Measurements from ENCODE around the gene PPP2R5B. TPM values are rescaled to one million over a fixed set of nuclear protein-coding genes. Genes with fewer than 3 reads are reported as not detected.
A peak's percentile ranks its signal among the peaks of the same experiment; 100 is the strongest.
"Not testable (repeated sequence)": the region's sequence is repeated elsewhere in the genome, so short reads cannot be mapped to it uniquely, and the experiment has no call there.

Gene PPP2R5B
- total RNA-seq, 1 donor from 2014 or later: 12.6 TPM

- Mint-ChIP-seq H3K4me3 (peak overlapping the region; percentile 80), H3K27ac (peak overlapping the region; percentile 84), H3K36me3 (ENCODE audit: low read depth) (no peaks in the 10 kb centered on the region), H3K4me1 (peaks cover 34% of the 10 kb centered on the region), H3K27me3 (no peaks in the 10 kb centered on the region), H3K9me3 (no peaks in the 10 kb centered on the region)
- no peak for DNase-seq
- intact Hi-C loops (cut with micrococcal nuclease): loop anchor here (5.0 kb wide), 2 partner anchors 42 to 48 kb away; partner anchors contain the start of genes ARL2 and PPP2R5B
- ChIA-PET CTCF (no interaction called here), POLR2A (interaction anchor here (0.6 to 1.4 kb wide), 7 partner anchors 9 to 701 kb away, joined by 4 to 13 read pairs (median 8); partner anchors contain the start of genes BATF2 and POLA2)
- ATAC-seq (ENCODE audit: low read depth): peak; percentile 54
- no peak for TF ChIP-seq CTCF (IDR thresholded peaks at IDR 0.05)
These were observed 46.3 kb downstream of the PPP2R5B start for GRCh38 chr11:64970731-64971151.

- ChIA-PET CTCF (interaction anchor here (0.7 to 1.3 kb wide), 3 partner anchors 25 to 146 kb away, joined by 3 read pairs; partner anchors contain the start of genes BATF2 and ZNHIT2), POLR2A (interaction anchor here (0.6 to 1.4 kb wide), 10 partner anchors 10 to 700 kb away, joined by 3 to 13 read pairs (median 6); partner anchors contain the start of genes BATF2 and POLA2)
- peaks cover 34% of the 10 kb centered on the region for H3K4me1 Mint-ChIP-seq
- H3K27me3 Mint-ChIP-seq: no peaks in the 10 kb centered on the region
- peak; percentile 83 for DNase-seq
- TF ChIP-seq CTCF (IDR thresholded peaks at IDR 0.05): no peak
- intact Hi-C loops (cut with micrococcal nuclease): loop anchor here (5.0 kb wide), 2 partner anchors 41 to 49 kb away; partner anchors contain the start of genes ARL2 and PPP2R5B
- no peaks in the 10 kb centered on the region for H3K36me3 Mint-ChIP-seq (ENCODE audit: low read depth)
- H3K27ac Mint-ChIP-seq: peak within 1 kb of the TSS; percentile 84
- H3K4me3 Mint-ChIP-seq: peak within 1 kb of the TSS; percentile 80
- ATAC-seq (ENCODE audit: low read depth): peak; percentile 77
- H3K9me3 Mint-ChIP-seq: no peaks in the 10 kb centered on the region
These were observed 47.1 kb downstream of the PPP2R5B start, which contains the start of gene MAJIN for GRCh38 chr11:64971421-64972233. MAJIN (minus strand) TSS chr11:64972108; CDS start chr11:64959405, 12,703 bp downstream.

DNA sequence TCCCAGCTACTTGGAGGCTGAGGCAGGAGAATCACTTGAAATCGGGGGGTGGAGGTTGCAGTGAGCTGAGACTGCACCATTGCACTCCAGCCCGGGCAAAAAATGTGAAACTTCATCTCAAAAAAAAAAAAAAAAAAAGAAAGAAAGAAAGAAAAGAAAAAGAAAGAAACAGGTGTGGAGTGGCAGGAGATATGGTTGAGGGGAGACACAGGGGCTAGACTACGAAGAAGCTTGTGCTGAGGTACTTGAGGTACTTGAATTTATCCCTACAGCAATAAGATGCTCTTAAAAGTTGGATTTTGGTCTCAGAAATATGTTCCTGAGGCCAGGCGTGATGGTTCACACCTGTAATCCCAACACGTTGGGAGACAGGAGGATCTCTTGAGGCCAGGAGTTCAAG is 49.6 kb downstream of the PPP2R5B start:
- H3K4me1 Mint-ChIP-seq: peaks cover 37% of the 10 kb centered on the region
- intact Hi-C loops (cut with micrococcal nuclease): loop anchor here (5.0 kb wide), 2 partner anchors 38 to 52 kb away; partner anchors contain the start of genes ARL2 and PPP2R5B
- no peak for DNase-seq
- no peak for ATAC-seq (ENCODE audit: low read depth)
- no peak for TF ChIP-seq CTCF (IDR thresholded peaks at IDR 0.05)
- H3K9me3 Mint-ChIP-seq: no peaks in the 10 kb centered on the region
- H3K4me3 Mint-ChIP-seq: no peak overlapping the region
- H3K27ac Mint-ChIP-seq: peak overlapping the region; percentile 65
- ChIA-PET POLR2A (no interaction called here), CTCF (no interaction called here)
- H3K36me3 Mint-ChIP-seq (ENCODE audit: low read depth): no peaks in the 10 kb centered on the region
- H3K27me3 Mint-ChIP-seq: no peaks in the 10 kb centered on the region

DNA sequence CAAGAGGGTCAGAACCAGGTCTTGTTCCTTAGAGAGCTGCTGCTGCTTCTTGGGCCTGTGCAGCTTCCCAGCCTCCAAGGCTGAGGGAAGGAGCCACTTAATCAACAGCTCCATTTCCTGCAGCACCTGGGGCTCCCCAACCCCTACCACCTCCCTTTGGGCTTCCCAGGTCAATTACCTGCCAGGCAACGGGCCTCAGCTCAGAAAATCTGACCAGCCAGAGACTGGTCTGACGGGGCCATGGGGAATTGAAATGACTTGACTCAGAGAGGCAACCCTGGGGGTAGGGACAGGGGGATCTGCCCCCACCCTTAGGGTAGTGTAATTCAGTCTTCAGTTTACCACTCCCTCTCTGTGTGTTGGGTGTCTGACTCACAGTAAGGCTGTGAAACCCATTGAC is 52.2 kb downstream of the PPP2R5B start:
- DNase-seq (no peak), ATAC-seq (ENCODE audit: low read depth) (no peak)
- no peaks in the 10 kb centered on the region for H3K36me3 Mint-ChIP-seq (ENCODE audit: low read depth)
- H3K4me3 Mint-ChIP-seq: no peak overlapping the region
- H3K27me3 Mint-ChIP-seq: no peaks in the 10 kb centered on the region
- no peak for TF ChIP-seq CTCF (IDR thresholded peaks at IDR 0.05)
- intact Hi-C loops (cut with micrococcal nuclease): no loop called here
- ChIA-PET CTCF (no interaction called here), POLR2A (no interaction called here)
- no peak overlapping the region for H3K27ac Mint-ChIP-seq
- H3K9me3 Mint-ChIP-seq: no peaks in the 10 kb centered on the region
- peaks cover 26% of the 10 kb centered on the region for H3K4me1 Mint-ChIP-seq

DNA sequence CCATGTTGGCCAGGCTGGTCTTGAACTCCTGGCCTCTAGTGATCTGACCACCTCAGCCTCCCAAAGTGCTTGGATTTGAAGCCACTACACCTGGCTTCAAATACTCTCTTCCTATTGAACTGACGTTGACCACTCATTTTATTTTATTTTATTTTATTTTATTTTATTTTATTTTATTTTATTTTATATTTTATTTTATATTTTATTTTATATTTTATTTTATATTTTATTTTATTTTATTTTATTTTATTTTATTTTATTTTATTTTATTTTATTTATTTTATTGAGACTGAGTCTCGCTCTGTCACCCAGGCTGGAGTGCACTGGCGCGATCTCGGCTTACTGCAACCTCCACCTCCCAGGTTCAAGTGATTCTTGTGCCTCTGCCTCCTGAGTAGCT is 58.9 kb downstream of the PPP2R5B start:
- H3K27me3 Mint-ChIP-seq; DNase-seq; ATAC-seq (ENCODE audit: low read depth); H3K9me3 Mint-ChIP-seq; POLR2A ChIA-PET; CTCF ChIA-PET; intact Hi-C loops (cut with micrococcal nuclease); H3K36me3 Mint-ChIP-seq (ENCODE audit: low read depth); H3K4me3 Mint-ChIP-seq: not testable (repeated sequence)
- Mint-ChIP-seq H3K4me1 (peaks cover 38% of the 10 kb centered on the region), H3K27ac (peak overlapping the region; percentile 24)

Other genes with a start within 250 kb of the PPP2R5B start
- 0.54 and 0.73 TPM in 2 replicates for gene NRXN2, start 201.5 kb upstream of the PPP2R5B start, total RNA-seq
- gene RASGRP2, start 180.5 kb upstream of the PPP2R5B start, total RNA-seq: 165 and 177 TPM in 2 replicates
- 3.2 and 4.8 TPM in 2 replicates for gene PYGM, start 164.7 kb upstream of the PPP2R5B start, total RNA-seq
- 640 and 687 TPM in 2 replicates for gene SF1, start 146.1 kb upstream of the PPP2R5B start, total RNA-seq
- 69.1 and 73.6 TPM in 2 replicates for gene MAP4K2, start 121.5 kb upstream of the PPP2R5B start, total RNA-seq
- gene MEN1, start 114.1 kb upstream of the PPP2R5B start, total RNA-seq: 35.1 and 44.6 TPM in 2 replicates
- gene CDC42BPG, start 80.0 kb upstream of the PPP2R5B start, total RNA-seq: 2.2 and 3.7 TPM in 2 replicates
- gene EHD1, start 46.1 kb upstream of the PPP2R5B start, total RNA-seq: 357 and 360 TPM in 2 replicates
- 31.2 and 35.0 TPM in 2 replicates for gene ATG2A, start 7.5 kb upstream of the PPP2R5B start, total RNA-seq
- 0.33 and 0.71 TPM in 2 replicates for gene GPHA2, start 11.2 kb downstream of the PPP2R5B start, total RNA-seq
- 0.20 and 1.5 TPM in 2 replicates for gene MAJIN, start 47.4 kb downstream of the PPP2R5B start, total RNA-seq
- gene BATF2, start 72.3 kb downstream of the PPP2R5B start, total RNA-seq: 0.07 and 0.24 TPM in 2 replicates
- gene ARL2, start 89.5 kb downstream of the PPP2R5B start, total RNA-seq: 65.6 and 79.4 TPM in 2 replicates
- gene SNX15, start 102.8 kb downstream of the PPP2R5B start, total RNA-seq: 17.3 and 19.3 TPM in 2 replicates
- 3.8 and 5.4 TPM in 2 replicates for gene SAC3D1, start 116.5 kb downstream of the PPP2R5B start, total RNA-seq
- 11.3 and 13.4 TPM in 2 replicates for gene NAALADL1, start 133.9 kb downstream of the PPP2R5B start, total RNA-seq
- gene CDCA5, start 159.4 kb downstream of the PPP2R5B start, total RNA-seq: 2.6 and 3.4 TPM in 2 replicates
- 35.7 and 36.6 TPM in 2 replicates for gene ZFPL1, start 159.5 kb downstream of the PPP2R5B start, total RNA-seq
- gene VPS51, start 171.5 kb downstream of the PPP2R5B start, total RNA-seq: 224 and 243 TPM in 2 replicates
- 24.6 and 25.4 TPM in 2 replicates for gene TM7SF2, start 187.2 kb downstream of the PPP2R5B start, total RNA-seq
- gene ZNHIT2, start 193.0 kb downstream of the PPP2R5B start, total RNA-seq: 11.3 and 13.4 TPM in 2 replicates
- gene FAU, start 197.4 kb downstream of the PPP2R5B start, total RNA-seq: 1,416 and 1,501 TPM in 2 replicates
- gene MRPL49, start 197.6 kb downstream of the PPP2R5B start, total RNA-seq: 60.0 and 62.4 TPM in 2 replicates
- gene SYVN1, start 209.8 kb downstream of the PPP2R5B start, total RNA-seq: 232 and 238 TPM in 2 replicates
- not detected in 2 replicates for gene SPDYC, start 245.5 kb downstream of the PPP2R5B start, total RNA-seq